Neuronal stem cell (in vitro differentiated cells): ENCODE data around the gene PRSS2.
A peak's percentile ranks its signal among the peaks of the same experiment; 100 is the strongest.

Experiments used
- DNase-seq: peaks from one replicate; pipeline ENCODE4 v3.0.0-alpha.2; 2013; ENCODE audit warnings: low spot score
- H2AFZ ChIP-seq: one replicate; pipeline ENCODE4 v1.6.1; 2013; ENCODE audit warnings: mild to moderate bottlenecking, low read length, inconsistent platforms
- H2AK5ac ChIP-seq: 2 replicates; pipeline ENCODE4 v1.6.1; 2013; ENCODE audit warnings: low read depth, mild to moderate bottlenecking, inconsistent platforms, low read length, moderate library complexity, mixed read lengths
- H2BK120ac ChIP-seq: 2 replicates; pipeline ENCODE4 v1.6.1; 2013; ENCODE audit warnings: low read depth, mild to moderate bottlenecking, inconsistent platforms, low read length, moderate library complexity, mixed read lengths
- H2BK12ac ChIP-seq: one replicate; pipeline ENCODE4 v1.6.1; 2013; ENCODE audit warnings: low read length, inconsistent platforms
- H2BK15ac ChIP-seq: 2 replicates; pipeline ENCODE4 v1.6.1; 2013; ENCODE audit warnings: mild to moderate bottlenecking, low read length, inconsistent platforms, mixed read lengths
- H2BK5ac ChIP-seq: one replicate; pipeline ENCODE4 v1.6.1; 2013; ENCODE audit warnings: inconsistent platforms, mild to moderate bottlenecking, low read length, moderate library complexity
- H3K14ac ChIP-seq: one replicate; pipeline ENCODE4 v1.6.1; 2013; ENCODE audit warnings: low read length, inconsistent platforms
- H3K18ac ChIP-seq: 2 replicates; pipeline ENCODE4 v1.6.1; 2013; ENCODE audit warnings: low read length, inconsistent platforms
- H3K23ac ChIP-seq: 2 replicates; pipeline ENCODE4 v1.6.1; 2013; ENCODE audit warnings: low read depth, mild to moderate bottlenecking, mixed read lengths, low read length, inconsistent platforms; ENCODE audit not compliant: poor library complexity
- H3K27ac ChIP-seq: replicated peaks from 3 replicates; pipeline ENCODE4 v1.5.1; 2013; ENCODE audit warnings: low read length, inconsistent platforms
- H3K27me3 ChIP-seq, 3 experiments: 2 replicates each; pipeline ENCODE4 v1.6.1; 2013; ENCODE audit warnings: low read length in 3 of 3, mild to moderate bottlenecking in 2 of 3, inconsistent platforms in 1 of 3, low read depth in 1 of 3, mixed read lengths in 1 of 3, moderate library complexity in 1 of 3; ENCODE audit not compliant: control insufficient read depth in 3 of 3, insufficient read depth in 3 of 3
- H3K36me3 ChIP-seq, 2 donors: replicated peaks in 1 of 2; 2 replicates each; pipeline ENCODE4 v1.6.1; 2013; ENCODE audit warnings: low read length in 2 of 2; ENCODE audit not compliant: control insufficient read depth in 2 of 2, insufficient read depth in 2 of 2
- H3K4ac ChIP-seq: 2 replicates; pipeline ENCODE4 v1.6.1; 2013; ENCODE audit warnings: inconsistent platforms, mild to moderate bottlenecking, low read length, moderate library complexity
- H3K4me1 ChIP-seq, 2 donors: 1 replicate in 1 of 2; 2 replicates in 1 of 2; pipeline ENCODE4 v1.6.1; 2013; ENCODE audit warnings: low read length in 2 of 2, low read depth in 1 of 2; ENCODE audit not compliant: control insufficient read depth in 2 of 2, insufficient read depth in 1 of 2
- H3K4me2 ChIP-seq: one replicate; pipeline ENCODE4 v1.6.1; 2013; ENCODE audit warnings: mild to moderate bottlenecking, low read length, inconsistent platforms; ENCODE audit not compliant: insufficient read depth, poor library complexity, severe bottlenecking
- H3K4me3 ChIP-seq, 2 donors: 2 replicates each; pipeline ENCODE4 v1.5.1; 2013; ENCODE audit warnings: low read length in 2 of 2, mild to moderate bottlenecking in 2 of 2, inconsistent platforms in 1 of 2, moderate library complexity in 1 of 2
- H3K79me1 ChIP-seq: one replicate; pipeline ENCODE4 v1.6.1; 2013; ENCODE audit warnings: low read depth, mild to moderate bottlenecking, inconsistent platforms, low read length, moderate library complexity
- H3K9ac ChIP-seq: one replicate; pipeline ENCODE4 v1.6.1; 2013; ENCODE audit warnings: mild to moderate bottlenecking, low read depth, low read length, inconsistent platforms; ENCODE audit not compliant: poor library complexity
- H3K9me3 ChIP-seq, 2 donors: replicated peaks in 1 of 2; 2 replicates each; pipeline versions ENCODE3 to v1.6.1; 2013; ENCODE audit warnings: low read length in 2 of 2, mild to moderate bottlenecking in 2 of 2, inconsistent platforms in 1 of 2, low read depth in 1 of 2, mixed read lengths in 1 of 2, moderate library complexity in 1 of 2; ENCODE audit not compliant: control insufficient read depth in 2 of 2, insufficient read depth in 1 of 2
- H4K8ac ChIP-seq: one replicate; pipeline ENCODE4 v1.6.1; 2013; ENCODE audit warnings: low read depth, mild to moderate bottlenecking, inconsistent platforms, low read length, moderate library complexity
- H4K91ac ChIP-seq: one replicate; pipeline ENCODE4 v1.6.1; 2013; ENCODE audit warnings: low read length, low read depth, mild to moderate bottlenecking, inconsistent platforms; ENCODE audit not compliant: poor library complexity
- WGBS, 2 donors: extraction: QIAGEN DNeasy Blood & Tissue Kit; methylation state at CpG; one replicate each; pipeline ENCODE4 v1.1.7; 2013; ENCODE audit warnings: missing lambda C conversion rate in 2 of 2, mixed read lengths in 1 of 2; ENCODE audit not compliant: insufficient read length in 2 of 2, insufficient replicate concordance in 1 of 2; ENCODE audit errors: extremely low coverage in 2 of 2; 5-methylcytosine and 5-hydroxymethylcytosine counted together

Gene PRSS2

DNA sequence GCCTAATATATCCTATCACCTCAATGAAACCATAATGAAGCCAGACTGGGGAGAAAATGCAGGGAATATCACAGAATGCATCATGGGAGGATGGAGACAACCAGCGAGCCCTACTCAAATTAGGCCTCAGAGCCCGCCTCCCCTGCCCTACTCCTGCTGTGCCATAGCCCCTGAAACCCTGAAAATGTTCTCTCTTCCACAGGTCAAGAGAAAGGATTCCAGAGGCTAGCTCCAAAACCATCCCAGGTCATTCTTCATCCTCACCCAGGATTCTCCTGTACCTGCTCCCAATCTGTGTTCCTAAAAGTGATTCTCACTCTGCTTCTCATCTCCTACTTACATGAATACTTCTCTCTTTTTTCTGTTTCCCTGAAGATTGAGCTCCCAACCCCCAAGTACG, 31.5 kb downstream of the PRSS2 start:
- Histone ChIP-seq H4K91ac (no peak overlapping the region), H3K4me1 (peaks cover 0 to 9% of the 10 kb centered on the region in 2 donors), H3K79me1 (no peaks in the 10 kb centered on the region), H3K9ac (no peak overlapping the region), H3K4ac (no peak overlapping the region), H3K18ac (no peak overlapping the region), H2BK15ac (no peak overlapping the region), H3K14ac (no peak overlapping the region), H4K8ac (no peak overlapping the region), H3K27me3 (peaks cover 3 to 40% (median 19%) of the 10 kb centered on the region in 3 experiments), H2BK12ac (no peak overlapping the region), H3K23ac (no peak overlapping the region), H3K9me3 (no peaks in the 10 kb centered on the region), H2AK5ac (no peak overlapping the region), H3K4me2 (no peak overlapping the region), H2BK120ac (no peak overlapping the region), H3K27ac (no peak overlapping the region), H2BK5ac (no peak overlapping the region), H3K4me3 (no peak overlapping the region), H3K36me3 (no peaks in the 10 kb centered on the region), H2AFZ (no peak overlapping the region)
- no peak for DNase-seq
- no CpG with 5 or more reads among the region's 3 CpGs for WGBS, 2 donors

DNA sequence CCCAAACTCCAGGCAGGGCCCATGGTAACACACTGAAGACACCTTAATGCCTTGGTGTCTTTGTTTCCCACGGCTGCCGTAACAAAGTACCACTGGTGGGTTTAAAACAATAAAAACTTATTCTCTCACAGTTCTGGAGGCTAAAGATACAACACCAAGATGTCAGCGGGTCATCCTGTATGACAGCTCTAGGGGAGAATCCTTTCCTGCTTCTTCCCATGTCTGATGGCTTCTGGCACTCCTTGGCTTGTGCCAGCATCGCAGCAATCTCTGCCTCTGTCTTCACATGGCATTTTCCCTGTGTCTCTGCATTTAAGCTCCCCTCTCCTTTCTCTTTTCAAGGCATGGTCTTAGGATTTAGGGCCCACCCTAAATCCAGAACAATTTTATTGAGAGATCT, 33.1 kb downstream of the PRSS2 start:
- H2BK12ac ChIP-seq: no peak overlapping the region
- no peaks in the 10 kb centered on the region for H3K36me3 ChIP-seq
- no CpG with 5 or more reads among the region's 4 CpGs for WGBS, 2 donors
- no peak for DNase-seq
- H4K91ac ChIP-seq: no peak overlapping the region
- no peak overlapping the region for H3K4me2 ChIP-seq
- H3K9me3 ChIP-seq: no peaks in the 10 kb centered on the region
- H3K9ac ChIP-seq: no peak overlapping the region
- no peak overlapping the region for H4K8ac ChIP-seq
- no peak overlapping the region for H2BK120ac ChIP-seq
- no peaks in the 10 kb centered on the region for H3K79me1 ChIP-seq
- H3K27me3 ChIP-seq: peaks cover under 1 to 24% (median 3%) of the 10 kb centered on the region in 3 experiments
- H2AFZ ChIP-seq: no peak overlapping the region
- no peak overlapping the region for H3K23ac ChIP-seq
- no peak overlapping the region for H3K18ac ChIP-seq
- no peak overlapping the region for H3K27ac ChIP-seq
- H3K4ac ChIP-seq: no peak overlapping the region
- H2BK15ac ChIP-seq: no peak overlapping the region
- no peak overlapping the region for H3K14ac ChIP-seq
- no peak overlapping the region for H3K4me3 ChIP-seq
- H2BK5ac ChIP-seq: no peak overlapping the region
- no peaks in the 10 kb centered on the region for H3K4me1 ChIP-seq
- H2AK5ac ChIP-seq: no peak overlapping the region

DNA sequence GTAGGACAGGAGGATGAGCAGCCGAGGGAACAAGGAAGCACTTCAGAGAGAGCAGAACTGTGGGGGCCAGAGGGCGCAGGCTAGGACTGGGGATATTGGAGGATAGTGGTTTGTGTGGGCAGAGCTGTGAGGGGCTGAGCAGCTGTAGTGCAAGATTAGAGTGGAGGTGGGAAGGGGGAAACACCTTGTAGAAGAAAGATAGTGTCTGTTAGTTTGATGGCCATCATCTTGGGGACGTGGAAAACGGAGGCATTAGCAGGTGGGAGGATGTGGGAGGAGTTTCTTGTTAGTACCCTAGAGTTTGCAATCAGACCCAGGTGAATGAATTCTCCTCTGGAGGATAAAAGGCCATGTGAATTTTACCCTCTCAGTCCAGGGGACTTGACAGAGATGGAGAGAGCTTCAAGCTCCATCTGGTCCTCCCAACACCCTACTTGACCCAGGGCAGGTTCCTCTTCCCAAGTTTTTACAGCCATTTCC, 34.0 kb downstream of the PRSS2 start:
- Histone ChIP-seq H4K8ac (no peak overlapping the region), H3K27me3 (peaks cover 0 to 15% (median 0%) of the 10 kb centered on the region in 3 experiments), H2AK5ac (no peak overlapping the region), H3K36me3 (no peaks in the 10 kb centered on the region), H2BK5ac (no peak overlapping the region), H3K9me3 (no peaks in the 10 kb centered on the region), H3K4ac (no peak overlapping the region), H3K9ac (no peak overlapping the region), H3K4me2 (no peak overlapping the region), H3K4me1 (no peaks in the 10 kb centered on the region), H2BK120ac (no peak overlapping the region), H2AFZ (no peak overlapping the region), H3K14ac (no peak overlapping the region), H3K4me3 (peak overlapping the region in 1 of 2 donors; percentile 29), H3K23ac (no peak overlapping the region), H4K91ac (no peak overlapping the region), H2BK12ac (no peak overlapping the region), H2BK15ac (no peak overlapping the region), H3K79me1 (no peaks in the 10 kb centered on the region), H3K18ac (no peak overlapping the region), H3K27ac (no peak overlapping the region)
- no CpG with 5 or more reads among the region's 4 CpGs for WGBS, 2 donors
- no peak for DNase-seq

DNA sequence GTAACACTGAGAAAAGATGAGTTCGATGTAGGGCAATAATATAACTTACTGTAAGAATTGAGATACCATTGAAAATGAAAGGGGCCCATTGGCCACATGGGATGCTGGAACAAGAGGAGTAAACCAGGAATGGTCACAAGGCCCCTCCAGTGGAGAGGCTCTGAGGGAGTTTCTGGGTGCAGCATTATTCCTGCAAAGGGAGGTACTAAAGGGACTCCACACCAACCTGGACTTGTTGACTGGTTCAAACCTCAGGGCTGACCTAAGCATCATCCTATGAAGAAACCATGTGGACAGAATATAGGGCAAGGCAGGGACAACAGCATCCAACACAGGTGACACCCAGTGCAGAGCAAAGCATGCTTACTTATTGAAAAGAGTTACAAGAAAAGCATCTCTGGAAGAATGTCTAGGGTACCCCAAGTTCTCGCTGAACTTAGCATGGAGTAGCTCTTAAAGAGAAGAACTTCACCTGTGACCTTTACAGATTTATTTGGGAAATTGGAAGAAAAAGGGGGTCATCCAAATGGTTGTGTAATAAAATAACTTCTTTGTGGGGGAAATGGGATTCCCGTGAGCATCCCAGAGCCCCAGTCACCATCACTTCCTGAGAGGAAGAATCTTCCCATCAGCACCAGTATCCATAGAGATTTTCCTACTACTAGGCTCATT, 34.7 kb downstream of the PRSS2 start:
- H2BK15ac ChIP-seq: no peak overlapping the region
- no peak overlapping the region for H3K14ac ChIP-seq
- H3K18ac ChIP-seq: no peak overlapping the region
- H3K4me2 ChIP-seq: no peak overlapping the region
- H2BK120ac ChIP-seq: no peak overlapping the region
- no peaks in the 10 kb centered on the region for H3K9me3 ChIP-seq
- H3K4me1 ChIP-seq: no peaks in the 10 kb centered on the region
- H2BK12ac ChIP-seq: no peak overlapping the region
- no peaks in the 10 kb centered on the region for H3K79me1 ChIP-seq
- H3K27ac ChIP-seq: no peak overlapping the region
- peaks cover 0 to 8% (median 0%) of the 10 kb centered on the region in 3 experiments for H3K27me3 ChIP-seq
- H2BK5ac ChIP-seq: no peak overlapping the region
- no CpG with 5 or more reads among the region's 3 CpGs for WGBS, 2 donors
- H2AK5ac ChIP-seq: no peak overlapping the region
- H2AFZ ChIP-seq: no peak overlapping the region
- H3K9ac ChIP-seq: peak overlapping the region; percentile 26
- H3K4me3 ChIP-seq: no peak overlapping the region
- H3K36me3 ChIP-seq: no peaks in the 10 kb centered on the region
- H4K91ac ChIP-seq: no peak overlapping the region
- no peak overlapping the region for H4K8ac ChIP-seq
- H3K23ac ChIP-seq: no peak overlapping the region
- no peak for DNase-seq
- H3K4ac ChIP-seq: no peak overlapping the region
